ENCODE results near the gene SALL3.

SALL3 gene

GRCh38 chr18:79046522-79046921 lies 66.9 kb downstream of the SALL3 start:
- no peak for DNase-seq (ENCODE audit: low read depth, low spot score)
- TF ChIP-seq POLR2AphosphoS5 (IDR thresholded peaks at IDR 0.05; ENCODE audit: borderline replicate concordance, low read depth, low read length) (no peak), EZH2 (IDR thresholded peaks at IDR 0.05) (no peak)
- Histone ChIP-seq H3K27ac (no peak overlapping the region), H3K36me3 (ENCODE audit: insufficient read depth, low read length) (no peaks in the 10 kb centered on the region), H3K4me3 (no peak overlapping the region), H3K9ac (ENCODE audit: insufficient read length) (no peak overlapping the region), H3K9me3 (ENCODE audit: low read depth, low read length) (no peaks in the 10 kb centered on the region)

DNA sequence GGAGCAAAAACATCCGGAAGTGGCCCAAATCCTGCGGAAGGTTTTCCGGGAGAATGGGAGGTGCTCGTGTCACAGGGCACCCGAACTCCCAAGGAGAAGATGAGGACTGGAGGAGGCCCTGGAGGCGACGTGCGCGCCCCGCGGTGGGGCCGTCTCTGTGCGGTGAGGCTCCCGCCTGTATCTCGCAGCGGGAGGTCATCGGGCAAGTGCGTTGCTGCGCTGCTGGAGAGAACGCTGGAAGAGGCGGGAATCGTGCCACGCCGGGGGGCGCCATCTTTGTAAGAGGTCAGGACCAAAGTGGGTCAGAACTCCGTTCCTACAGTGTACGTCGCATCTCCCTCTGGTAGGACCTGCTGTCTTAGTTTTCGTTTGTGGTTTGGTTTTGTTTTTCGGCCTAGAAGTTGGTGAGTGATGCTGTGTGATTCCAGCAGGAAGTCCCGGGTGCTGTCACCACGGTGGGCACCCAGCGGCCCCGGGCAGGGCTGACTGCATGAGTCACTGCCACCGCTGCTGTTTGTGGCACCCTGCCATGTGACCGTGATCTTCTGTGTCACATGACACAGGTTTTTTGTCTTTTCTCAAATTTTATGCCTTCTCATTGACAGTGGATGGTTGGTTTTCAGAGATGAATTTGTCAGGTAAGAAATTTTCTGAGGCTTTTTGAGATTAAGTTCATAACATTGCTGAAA lies 68.1 kb downstream of the SALL3 start:
- no peak overlapping the region for H3K27ac ChIP-seq

GRCh38 chr18:79048245-79048632 lies 68.6 kb downstream of the SALL3 start:
- TF ChIP-seq EZH2 (IDR thresholded peaks at IDR 0.05) (no peak), FOXP2 (optimal IDR thresholded peaks at IDR 0.05; ENCODE audit: control extremely low read depth, extremely low read length, insufficient read depth) (no peak), POLR2AphosphoS5 (IDR thresholded peaks at IDR 0.05; ENCODE audit: borderline replicate concordance, low read depth, low read length) (no peak)
- H3K4me3 ChIP-seq: no peak overlapping the region
- H3K9me3 ChIP-seq (ENCODE audit: low read depth, low read length): no peaks in the 10 kb centered on the region
- DNase-seq (ENCODE audit: low read depth, low spot score): no peak
- H3K36me3 ChIP-seq (ENCODE audit: insufficient read depth, low read length): no peaks in the 10 kb centered on the region
- no peak overlapping the region for H3K9ac ChIP-seq (ENCODE audit: insufficient read length)
- no peak overlapping the region for H3K27ac ChIP-seq

More for the DNA sequence above, 68.1 kb downstream of the SALL3 start:
- DNase-seq (ENCODE audit: low read depth, low spot score): no peak
- H3K36me3 ChIP-seq (ENCODE audit: insufficient read depth, low read length): no peaks in the 10 kb centered on the region
- no peak overlapping the region for H3K9ac ChIP-seq (ENCODE audit: insufficient read length)
- no peak overlapping the region for H3K4me3 ChIP-seq
- no peaks in the 10 kb centered on the region for H3K9me3 ChIP-seq (ENCODE audit: low read depth, low read length)
- TF ChIP-seq POLR2AphosphoS5 (IDR thresholded peaks at IDR 0.05; ENCODE audit: borderline replicate concordance, low read depth, low read length) (no peak), FOXP2 (optimal IDR thresholded peaks at IDR 0.05; ENCODE audit: control extremely low read depth, extremely low read length, insufficient read depth) (no peak), EZH2 (IDR thresholded peaks at IDR 0.05) (no peak)

DNA sequence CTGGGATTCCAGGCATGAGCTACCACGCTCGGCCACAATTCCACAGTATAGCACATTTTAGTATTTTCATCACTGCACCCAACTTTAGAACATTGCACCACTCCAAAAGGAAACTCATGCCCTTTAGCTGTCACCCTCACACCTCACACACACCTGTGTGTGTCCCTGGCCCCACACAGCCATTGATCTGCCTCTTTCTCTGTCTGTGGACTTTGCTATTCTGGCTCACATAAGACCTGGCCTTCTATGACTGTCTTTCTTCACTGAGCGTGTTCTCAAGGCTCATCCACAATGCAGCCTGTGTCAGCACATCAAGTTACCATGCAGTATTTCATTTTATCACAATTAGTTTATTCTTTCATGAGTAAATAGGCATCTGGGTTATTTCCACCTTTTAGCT lies 69.9 kb downstream of the SALL3 start:
- H3K4me3 ChIP-seq: no peak overlapping the region
- TF ChIP-seq POLR2AphosphoS5 (IDR thresholded peaks at IDR 0.05; ENCODE audit: borderline replicate concordance, low read depth, low read length) (no peak), EZH2 (IDR thresholded peaks at IDR 0.05) (no peak), FOXP2 (optimal IDR thresholded peaks at IDR 0.05; ENCODE audit: control extremely low read depth, extremely low read length, insufficient read depth) (no peak)
- H3K36me3 ChIP-seq (ENCODE audit: insufficient read depth, low read length): no peaks in the 10 kb centered on the region
- no peaks in the 10 kb centered on the region for H3K9me3 ChIP-seq (ENCODE audit: low read depth, low read length)
- no peak for DNase-seq (ENCODE audit: low read depth, low spot score)
- no peak overlapping the region for H3K9ac ChIP-seq (ENCODE audit: insufficient read length)
- H3K27ac ChIP-seq: no peak overlapping the region

All from SK-N-MC (cell line).